GM13976 (cell line): ENCODE data around the gene SEMA5A.

Experiments used
- DNase-seq: peaks from one replicate; pipeline ENCODE4 v3.0.0; 2012; ENCODE audit warnings: low spot score
- CTCF ChIP-seq: IDR thresholded peaks from 2 replicates; pipeline ENCODE4 v1.5.1; 2012; ENCODE audit warnings: borderline replicate concordance, mild to moderate bottlenecking; ENCODE audit not compliant: insufficient read depth; ENCODE audit errors: extremely low read depth, missing control alignments, control extremely low read depth
- in situ Hi-C: fragments of 300-500 bp; cut with MboI; formaldehyde crosslinking; loops from one replicate; pipeline ENCODE4 v1.12.0; 2022; ENCODE audit warnings: low sequenced_read_pairs, mixed read lengths, inconsistent platforms; ENCODE audit not compliant: unreplicated experiment

SEMA5A gene

GRCh38 chr5:9559965-9560364 lies 14.1 kb upstream of the SEMA5A start:
- DNase-seq: no peak
- in situ Hi-C loops: no loop called here
- no peak for TF ChIP-seq CTCF

GRCh38 chr5:9558319-9558965 lies 12.6 kb upstream of the SEMA5A start:
- no peak for DNase-seq
- TF ChIP-seq CTCF: no peak
- in situ Hi-C loops: no loop called here

- TF ChIP-seq CTCF: no peak
- DNase-seq: no peak
- in situ Hi-C loops: no loop called here
Measured at GRCh38 chr5:9557696-9558095, 11.8 kb upstream of the SEMA5A start.

- no peak for DNase-seq
- in situ Hi-C loops: no loop called here
- no peak for TF ChIP-seq CTCF
Measured at GRCh38 chr5:9555961-9556360, 10.1 kb upstream of the SEMA5A start.

- DNase-seq: no peak
- in situ Hi-C loops: no loop called here
- TF ChIP-seq CTCF: no peak
Measured at GRCh38 chr5:9554122-9554521, 8.2 kb upstream of the SEMA5A start.

- TF ChIP-seq CTCF: no peak
- no peak for DNase-seq
- in situ Hi-C loops: no loop called here
Measured at GRCh38 chr5:9553561-9553960, 7.7 kb upstream of the SEMA5A start.
